H9 (cell line): ENCODE data around the gene PARM1. TPM values are rescaled to one million over a fixed set of nuclear protein-coding genes. Genes with fewer than 3 reads are reported as not detected.

ENCODE experiments used
- DNase-seq: peaks from one replicate; pipeline ENCODE4 v3.0.0-alpha.2; 2017
- H2AFZ ChIP-seq: one replicate; pipeline ENCODE4 v1.6.1; 2013; ENCODE audit warnings: mild to moderate bottlenecking, low read length, control low read depth, moderate library complexity
- H2AK5ac ChIP-seq: 2 replicates; pipeline ENCODE4 v1.6.1; 2013; ENCODE audit warnings: low read length, control low read depth, mixed read lengths; ENCODE audit not compliant: insufficient read length
- H2BK120ac ChIP-seq: one replicate; pipeline ENCODE4 v1.6.1; 2013; ENCODE audit warnings: low read depth, mild to moderate bottlenecking, low read length, control low read depth, inconsistent platforms; ENCODE audit not compliant: poor library complexity, severe bottlenecking
- H2BK12ac ChIP-seq: 2 replicates; pipeline ENCODE4 v1.6.1; 2013; ENCODE audit warnings: low read length, control low read depth, mixed read lengths, low read depth; ENCODE audit not compliant: insufficient read length
- H2BK15ac ChIP-seq: 2 replicates; pipeline ENCODE4 v1.6.1; 2013; ENCODE audit warnings: low read depth, low read length, control low read depth
- H2BK20ac ChIP-seq: one replicate; pipeline ENCODE4 v1.6.1; 2013; ENCODE audit warnings: low read depth, mild to moderate bottlenecking, low read length, control low read depth, inconsistent platforms; ENCODE audit not compliant: poor library complexity, severe bottlenecking
- H2BK5ac ChIP-seq: 2 replicates; pipeline ENCODE4 v1.6.1; 2013; ENCODE audit warnings: low read length, control low read depth, mixed read lengths; ENCODE audit not compliant: insufficient read length
- H3K14ac ChIP-seq: 2 replicates; pipeline ENCODE4 v1.6.1; 2013; ENCODE audit warnings: low read length, control low read depth; ENCODE audit not compliant: insufficient read depth
- H3K18ac ChIP-seq: 2 replicates; pipeline ENCODE4 v1.6.1; 2013; ENCODE audit warnings: low read depth, mild to moderate bottlenecking, mixed read lengths, low read length, control low read depth; ENCODE audit not compliant: insufficient read length
- H3K23ac ChIP-seq: 2 replicates; pipeline ENCODE4 v1.6.1; 2013; ENCODE audit warnings: low read length, control low read depth, mixed read lengths, low read depth; ENCODE audit not compliant: insufficient read length
- H3K23me2 ChIP-seq: 2 replicates; pipeline ENCODE4 v1.6.1; 2013; ENCODE audit warnings: low read depth, mild to moderate bottlenecking, mixed read lengths, low read length, control low read depth; ENCODE audit not compliant: insufficient read length, poor library complexity, severe bottlenecking
- H3K27ac ChIP-seq: 2 replicates; pipeline ENCODE4 v1.5.1; 2013; ENCODE audit warnings: low read length, control low read depth, mixed read lengths, low read depth; ENCODE audit not compliant: insufficient read length
- H3K27me3 ChIP-seq: 2 replicates; pipeline ENCODE4 v1.6.1; 2013; ENCODE audit warnings: low read length, control low read depth, inconsistent platforms; ENCODE audit not compliant: insufficient read depth
- H3K4ac ChIP-seq: 2 replicates; pipeline ENCODE4 v1.6.1; 2013; ENCODE audit warnings: low read depth, mild to moderate bottlenecking, control low read depth, inconsistent platforms, low read length, moderate library complexity
- H3K4me1 ChIP-seq: 2 replicates; pipeline ENCODE4 v1.6.1; 2013; ENCODE audit warnings: low read length, control low read depth, inconsistent platforms; ENCODE audit not compliant: insufficient read depth
- H3K4me2 ChIP-seq: 2 replicates; pipeline ENCODE4 v1.6.1; 2013; ENCODE audit warnings: low read length, control low read depth, mixed read lengths; ENCODE audit not compliant: insufficient read length, insufficient read depth
- H3K56ac ChIP-seq: 2 replicates; pipeline ENCODE4 v1.6.1; 2013; ENCODE audit warnings: low read depth, mild to moderate bottlenecking, mixed read lengths, low read length, control low read depth; ENCODE audit not compliant: insufficient read length
- H3K79me1 ChIP-seq: 2 replicates; pipeline ENCODE4 v1.6.1; 2013; ENCODE audit warnings: low read depth, mild to moderate bottlenecking, moderate library complexity, low read length, control low read depth, inconsistent platforms; ENCODE audit not compliant: insufficient read depth, poor library complexity, severe bottlenecking
- H3K79me2 ChIP-seq: 2 replicates; pipeline ENCODE4 v1.6.1; 2013; ENCODE audit warnings: low read length, control low read depth, inconsistent platforms; ENCODE audit not compliant: insufficient read depth
- H3K9ac ChIP-seq: 2 replicates; pipeline ENCODE4 v1.6.1; 2013; ENCODE audit warnings: low read length, control low read depth, mixed read lengths; ENCODE audit not compliant: insufficient read length; ENCODE audit errors: extremely low read depth
- H3K9me3 ChIP-seq: one replicate; pipeline ENCODE4 v1.6.1; 2013; ENCODE audit warnings: low read depth, low read length, inconsistent platforms; ENCODE audit not compliant: control insufficient read depth
- H3T11ph ChIP-seq: one replicate; pipeline ENCODE4 v1.6.1; 2013; ENCODE audit warnings: mild to moderate bottlenecking, low read length, control low read depth, inconsistent platforms
- H4K20me1 ChIP-seq: one replicate; pipeline ENCODE4 v1.6.1; 2013; ENCODE audit not compliant: control insufficient read depth, insufficient read length, insufficient read depth
- H4K5ac ChIP-seq: 2 replicates; pipeline ENCODE4 v1.6.1; 2013; ENCODE audit warnings: low read depth, mild to moderate bottlenecking, mixed read lengths, low read length, control low read depth; ENCODE audit not compliant: insufficient read length
- H4K8ac ChIP-seq: replicated peaks from 2 replicates; pipeline ENCODE4 v1.6.1; 2013; ENCODE audit warnings: low read length, control low read depth, mixed read lengths, low read depth; ENCODE audit not compliant: insufficient read length
- H4K91ac ChIP-seq: 2 replicates; pipeline ENCODE4 v1.6.1; 2013; ENCODE audit warnings: low read depth, mild to moderate bottlenecking, moderate library complexity, mixed read lengths, low read length, control low read depth; ENCODE audit not compliant: insufficient read length
- H3K27ac Mint-ChIP-seq, 3 experiments: 2 replicates in 2 of 3; 3 replicates in 1 of 3; pipeline ENCODE4 v1.8.0; 2020 to 2021; ENCODE audit warnings: mixed read lengths in 3 of 3, mild to moderate bottlenecking in 1 of 3, moderate library complexity in 1 of 3
- H3K27me3 Mint-ChIP-seq: 2 replicates; pipeline ENCODE4 v1.8.0; 2021; ENCODE audit warnings: low read depth, mild to moderate bottlenecking, moderate library complexity, mixed read lengths
- H3K36me3 Mint-ChIP-seq, 3 experiments: 2 replicates in 2 of 3; 3 replicates in 1 of 3; pipeline ENCODE4 v1.8.0; 2020 to 2021; ENCODE audit warnings: low read depth in 3 of 3, mixed read lengths in 3 of 3; ENCODE audit not compliant: insufficient read depth in 1 of 3
- H3K4me1 Mint-ChIP-seq, 2 experiments: 2 replicates each; pipeline ENCODE4 v1.8.0; 2020; ENCODE audit warnings: mixed read lengths in 2 of 2
- H3K4me3 Mint-ChIP-seq, 2 experiments: 2 replicates in 1 of 2; 3 replicates in 1 of 2; pipeline ENCODE4 v1.8.0; 2020 to 2021; ENCODE audit warnings: mild to moderate bottlenecking in 2 of 2, mixed read lengths in 2 of 2, moderate library complexity in 1 of 2
- H3K9me3 Mint-ChIP-seq, 2 experiments: 2 replicates in 1 of 2; 3 replicates in 1 of 2; pipeline ENCODE4 v1.8.0; 2020; ENCODE audit warnings: mild to moderate bottlenecking in 2 of 2, mixed read lengths in 2 of 2, moderate library complexity in 1 of 2
- WGBS: extraction: QIAGEN DNeasy Blood & Tissue Kit; methylation state at CpG from one replicate; pipeline ENCODE4 v1.1.7; 2013; ENCODE audit warnings: missing lambda C conversion rate, low lambda C conversion rate, mixed read lengths; ENCODE audit not compliant: insufficient read length; ENCODE audit errors: extremely low coverage; 5-methylcytosine and 5-hydroxymethylcytosine counted together
- total RNA-seq: library from RNA; stranded (reverse); gene quantifications from 2 replicates; pipeline ENCODE4 v1.2.1, GENCODE V29; 2021
- TF ChIP-seq, protein P1 (sequence below): fragments of 200-600 bp; sonication (generic); conservative IDR thresholded peaks from 3 replicates; pipeline ENCODE4 v1.8.0; 2021; ENCODE audit warnings: antibody characterized with exemption, mild to moderate bottlenecking

PARM1 gene
- total RNA-seq, 1 experiment from 2014 or later, result 2.0 TPM

DNA sequence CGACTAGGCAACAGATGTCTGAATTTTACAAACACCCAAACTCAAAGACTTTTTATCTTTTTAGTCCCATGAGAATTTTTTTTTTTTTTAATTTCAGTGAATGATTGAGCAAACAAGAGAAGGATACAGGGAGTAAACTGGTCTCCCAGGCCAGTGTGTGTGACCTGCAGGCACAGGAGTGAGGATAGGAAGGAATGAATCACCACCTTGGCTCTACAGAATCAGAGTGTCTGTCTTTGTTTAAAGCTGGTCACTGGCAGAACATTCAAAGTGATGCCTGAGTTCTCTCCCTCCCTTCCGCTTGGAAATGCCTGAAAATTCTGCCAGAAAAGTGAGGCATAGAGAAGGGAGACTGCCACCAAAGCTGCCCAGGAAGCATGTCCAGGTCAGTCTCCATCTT, 69.5 kb downstream of the PARM1 start:
- Mint-ChIP-seq H3K36me3 (peaks cover 9 to 13% (median 11%) of the 10 kb centered on the region in 3 experiments; a peak in 6 of 7 replicates), H3K9me3 (peaks cover 10 to 15% of the 10 kb centered on the region in 2 experiments), H3K27ac (no peak overlapping the region), H3K27me3 (peaks cover 6% of the 10 kb centered on the region), H3K4me3 (no peak overlapping the region), H3K4me1 (peaks cover 2 to 6% of the 10 kb centered on the region in 2 experiments; a peak in 3 of 4 replicates)
- Histone ChIP-seq H3K18ac (no peak overlapping the region), H2BK120ac (no peak overlapping the region), H3K27me3 (no peaks in the 10 kb centered on the region; the same call in 1 of the 2 replicates), H3K79me1 (no peaks in the 10 kb centered on the region), H4K91ac (no peak overlapping the region), H3K14ac (no peak overlapping the region; the same call in 1 of the 2 replicates), H4K5ac (no peak overlapping the region), H4K8ac (no peak overlapping the region), H4K20me1 (no peaks in the 10 kb centered on the region), H3K9me3 (no peaks in the 10 kb centered on the region), H3K4ac (no peak overlapping the region), H3K4me2 (no peak overlapping the region), H2AK5ac (no peak overlapping the region), H3K27ac (no peak overlapping the region), H3K9ac (no peak overlapping the region), H2BK12ac (no peak overlapping the region), H2AFZ (no peak overlapping the region), H3K23ac (no peak overlapping the region), H3K79me2 (no peaks in the 10 kb centered on the region), H2BK20ac (no peak overlapping the region), H3K23me2 (no peaks in the 10 kb centered on the region), H3K4me1 (no peaks in the 10 kb centered on the region), H3T11ph (no peak overlapping the region), H2BK15ac (no peak overlapping the region), H2BK5ac (no peak overlapping the region), H3K56ac (no peak overlapping the region)
- DNase-seq, result no peak
- TF ChIP-seq, protein P1, sequence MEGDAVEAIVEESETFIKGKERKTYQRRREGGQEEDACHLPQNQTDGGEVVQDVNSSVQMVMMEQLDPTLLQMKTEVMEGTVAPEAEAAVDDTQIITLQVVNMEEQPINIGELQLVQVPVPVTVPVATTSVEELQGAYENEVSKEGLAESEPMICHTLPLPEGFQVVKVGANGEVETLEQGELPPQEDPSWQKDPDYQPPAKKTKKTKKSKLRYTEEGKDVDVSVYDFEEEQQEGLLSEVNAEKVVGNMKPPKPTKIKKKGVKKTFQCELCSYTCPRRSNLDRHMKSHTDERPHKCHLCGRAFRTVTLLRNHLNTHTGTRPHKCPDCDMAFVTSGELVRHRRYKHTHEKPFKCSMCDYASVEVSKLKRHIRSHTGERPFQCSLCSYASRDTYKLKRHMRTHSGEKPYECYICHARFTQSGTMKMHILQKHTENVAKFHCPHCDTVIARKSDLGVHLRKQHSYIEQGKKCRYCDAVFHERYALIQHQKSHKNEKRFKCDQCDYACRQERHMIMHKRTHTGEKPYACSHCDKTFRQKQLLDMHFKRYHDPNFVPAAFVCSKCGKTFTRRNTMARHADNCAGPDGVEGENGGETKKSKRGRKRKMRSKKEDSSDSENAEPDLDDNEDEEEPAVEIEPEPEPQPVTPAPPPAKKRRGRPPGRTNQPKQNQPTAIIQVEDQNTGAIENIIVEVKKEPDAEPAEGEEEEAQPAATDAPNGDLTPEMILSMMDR, result no peak
- no CpG with 5 or more reads among the region's 2 CpGs for WGBS
